ENCODE results near the gene GATB. TPM values are rescaled to one million over a fixed set of nuclear protein-coding genes. Genes with fewer than 3 reads are reported as not detected.

Gene GATB
- total and polyA plus RNA-seq, 12 donors, result 17.2 to 59.8 (median 36.6) TPM

- no peaks in the 10 kb centered on the region for H3K36me3 ChIP-seq (replicated peaks in 1 of 2)
- no peak overlapping the region for H3K4me3 ChIP-seq
- DNase-seq, result no peak
- TF ChIP-seq CTCF (IDR thresholded peaks at IDR 0.05), result no peak
- no peak for TF ChIP-seq POLR2A (IDR thresholded peaks at IDR 0.05)
- intact Hi-C loops (cut with DNase I), result no loop called here
- H3K4me1 ChIP-seq (replicated peaks in 1 of 2), result no peaks in the 10 kb centered on the region
- no peaks in the 10 kb centered on the region for H3K27me3 ChIP-seq
- no peak overlapping the region for H3K27ac ChIP-seq
- no peaks in the 10 kb centered on the region for H3K9me3 ChIP-seq (replicated peaks in 1 of 3)
- WGBS, 4 donors, result 81 to 92% (median 86%) methylated on average over 4 of the region's 4 CpGs
These were observed 58.6 kb downstream of the GATB start for GRCh38 chr4:151702256-151702655.

GRCh38 chr4:151700566-151701316 lies 60.1 kb downstream of the GATB start:
- TF ChIP-seq CTCF (IDR thresholded peaks at IDR 0.05), result no peak
- TF ChIP-seq POLR2A (IDR thresholded peaks at IDR 0.05), result no peak
- DNase-seq, result no peak
- intact Hi-C loops (cut with DNase I), result no loop called here

GRCh38 chr4:151698213-151698612 lies 62.6 kb downstream of the GATB start:
- Histone ChIP-seq H3K9me3 (replicated peaks in 1 of 3) (no peaks in the 10 kb centered on the region), H3K36me3 (replicated peaks in 1 of 2) (no peaks in the 10 kb centered on the region), H3K4me1 (replicated peaks in 1 of 2) (no peaks in the 10 kb centered on the region), H3K27me3 (no peaks in the 10 kb centered on the region), H3K27ac (no peak overlapping the region), H3K4me3 (no peak overlapping the region)
- TF ChIP-seq CTCF (IDR thresholded peaks at IDR 0.05) (no peak), POLR2A (IDR thresholded peaks at IDR 0.05) (no peak)
- DNase-seq, result no peak
- intact Hi-C loops (cut with DNase I), result no loop called here
- WGBS, 4 donors, result 92 to 97% (median 94%) methylated on average over 6 of the region's 6 CpGs

More at GRCh38 chr4:151700566-151701316, 60.1 kb downstream of the GATB start:
- Histone ChIP-seq H3K27me3 (no peaks in the 10 kb centered on the region), H3K9me3 (replicated peaks in 1 of 3) (no peaks in the 10 kb centered on the region), H3K4me3 (no peak overlapping the region), H3K4me1 (replicated peaks in 1 of 2) (no peaks in the 10 kb centered on the region), H3K36me3 (replicated peaks in 1 of 2) (no peaks in the 10 kb centered on the region), H3K27ac (no peak overlapping the region)
- WGBS, 4 donors, result 96 to 97% (median 96%) methylated on average over 15 to 16 of the region's 16 CpGs

- Histone ChIP-seq H3K4me3 (no peak overlapping the region), H3K27ac (no peak overlapping the region), H3K9me3 (replicated peaks in 1 of 3) (no peaks in the 10 kb centered on the region), H3K27me3 (no peaks in the 10 kb centered on the region), H3K36me3 (replicated peaks in 1 of 2) (no peaks in the 10 kb centered on the region), H3K4me1 (replicated peaks in 1 of 2) (peaks cover 0 to 6% of the 10 kb centered on the region in 2 donors)
- intact Hi-C loops (cut with DNase I), result no loop called here
- TF ChIP-seq POLR2A (IDR thresholded peaks at IDR 0.05) (no peak), CTCF (IDR thresholded peaks at IDR 0.05) (no peak)
- WGBS, 4 donors, result 90 to 96% (median 94%) methylated on average over 12 to 13 of the region's 13 CpGs
- no peak for DNase-seq
These were observed 65.7 kb downstream of the GATB start for GRCh38 chr4:151694961-151695720.

All from adrenal gland (tissue), 12 donors.